ENCODE results near the gene PHYHD1.

The PHYHD1 gene

GRCh38 chr9:128901822-128902221, 19.0 kb upstream of the PHYHD1 start:
- no peak for DNase-seq

GRCh38 chr9:128902351-128903078, 18.3 kb upstream of the PHYHD1 start:
- DNase-seq, result peak; percentile 86 to 88

DNA sequence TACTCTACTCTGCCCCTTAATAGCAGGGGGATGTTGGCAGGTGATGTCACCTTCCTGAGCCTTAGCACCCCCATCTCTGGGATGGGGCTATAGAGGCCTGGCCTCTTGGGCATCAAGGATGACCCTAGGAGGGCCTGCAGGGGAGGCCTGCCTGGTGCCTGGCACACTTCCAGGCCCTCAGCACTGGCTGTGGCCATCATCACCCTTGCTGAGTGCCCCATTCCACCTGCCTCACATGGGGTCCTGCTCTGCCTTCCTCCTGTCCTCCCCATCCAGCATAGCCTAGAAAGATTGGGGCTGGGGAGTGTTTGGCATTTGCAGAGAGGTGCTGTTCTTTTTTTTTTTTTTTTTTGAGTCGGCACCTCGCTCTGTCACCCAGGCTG, 17.7 kb upstream of the PHYHD1 start:
- DNase-seq, result no peak

GRCh38 chr9:128903871-128904620, 16.7 kb upstream of the PHYHD1 start:
- DNase-seq, result no peak

DNA sequence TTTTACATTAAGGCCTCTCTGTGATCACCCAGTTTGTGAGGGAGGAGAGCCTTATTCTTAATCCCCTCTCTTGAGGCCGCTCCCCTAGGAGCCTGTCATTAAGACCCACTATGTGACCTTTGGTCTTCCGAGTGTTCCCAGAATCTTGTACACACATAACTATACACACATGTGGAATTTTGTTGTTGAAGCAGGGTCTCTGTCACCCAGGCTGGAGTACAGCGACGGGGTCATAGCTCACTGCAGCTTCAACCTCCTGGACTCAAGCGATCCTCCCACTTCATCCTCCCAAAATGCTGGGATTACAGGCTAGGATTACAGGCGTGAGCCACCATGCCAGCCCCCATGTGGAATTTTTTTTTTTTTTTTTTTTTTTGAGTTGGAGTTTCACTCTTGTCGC, 14.8 kb upstream of the PHYHD1 start:
- DNase-seq, result no peak

DNA sequence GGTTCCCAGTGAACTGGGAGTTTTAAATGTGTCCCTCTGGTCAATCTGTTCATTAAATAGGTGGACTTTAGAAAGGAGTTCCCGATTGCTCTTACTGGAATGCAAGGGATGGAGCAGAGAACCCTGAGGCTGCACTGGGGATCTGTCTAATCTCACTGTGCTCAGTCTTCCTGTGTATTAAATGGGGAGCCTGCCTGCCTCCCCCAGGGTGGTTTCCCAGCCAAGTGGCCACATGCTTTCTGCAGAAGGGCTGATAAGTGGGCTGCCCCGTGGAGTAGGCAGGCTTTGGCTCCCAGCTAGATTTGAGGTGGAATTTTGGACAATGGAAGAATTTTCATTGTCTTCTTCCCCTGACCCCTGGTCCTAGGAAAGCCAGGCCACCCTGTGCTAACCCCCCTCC, 14.0 kb upstream of the PHYHD1 start:
- no peak for DNase-seq

- DNase-seq, result no peak
These were observed 12.4 kb upstream of the PHYHD1 start for GRCh38 chr9:128908372-128908771.

DNA sequence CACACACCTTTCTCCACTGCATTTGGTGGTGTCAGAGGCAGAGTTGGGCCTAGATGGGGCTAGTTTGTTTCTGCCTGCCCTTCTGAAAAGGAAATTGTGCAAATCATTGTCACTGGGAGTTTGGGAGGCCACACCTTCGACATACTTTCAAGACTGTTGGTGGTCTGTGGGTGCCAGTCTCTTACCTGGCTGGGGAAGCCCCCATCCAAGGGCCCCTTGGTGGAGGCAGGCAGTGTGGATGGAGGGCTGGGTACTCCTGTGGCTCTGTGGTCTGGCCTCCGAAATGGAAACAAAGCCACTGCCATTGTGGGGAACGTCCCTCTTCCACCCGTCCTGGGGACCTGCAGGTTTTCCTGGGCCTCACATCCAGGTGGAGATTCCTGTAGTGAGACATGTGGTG, 10.9 kb upstream of the PHYHD1 start:
- no peak for DNase-seq

- DNase-seq, result no peak
These were observed 9.9 kb upstream of the PHYHD1 start for GRCh38 chr9:128910906-128911305.

- no peak for DNase-seq
These were observed 9.2 kb upstream of the PHYHD1 start for GRCh38 chr9:128911529-128912035.

DNA sequence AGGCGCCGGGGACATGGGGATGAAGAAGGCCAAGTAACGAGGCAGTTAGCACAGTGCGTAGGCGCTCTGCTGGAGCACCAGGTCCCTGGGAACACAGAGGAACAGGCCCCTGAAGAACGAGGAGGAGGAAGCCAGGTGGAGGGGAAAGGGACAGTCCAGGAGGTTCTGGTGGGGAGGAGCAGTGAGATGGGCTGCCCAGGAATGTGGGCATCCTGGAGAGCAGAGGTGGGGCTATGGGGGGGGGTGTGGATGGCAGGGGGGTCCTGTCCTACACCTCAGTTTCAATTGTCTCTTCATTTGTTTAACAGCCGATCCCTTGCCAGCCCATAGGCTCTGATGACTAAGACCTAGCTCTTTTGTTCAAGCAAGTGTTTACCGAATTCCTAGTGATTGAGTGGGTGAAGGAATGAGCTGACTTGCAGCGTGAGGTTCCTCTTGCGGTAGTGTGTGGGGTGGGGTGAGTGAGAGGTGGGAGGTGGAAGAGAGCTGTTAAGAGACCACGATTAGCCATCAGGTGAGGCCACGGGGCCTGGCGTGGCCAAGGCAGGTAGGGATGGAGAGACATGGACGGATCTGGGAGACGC, 8.4 kb upstream of the PHYHD1 start:
- DNase-seq, result no peak

DNA sequence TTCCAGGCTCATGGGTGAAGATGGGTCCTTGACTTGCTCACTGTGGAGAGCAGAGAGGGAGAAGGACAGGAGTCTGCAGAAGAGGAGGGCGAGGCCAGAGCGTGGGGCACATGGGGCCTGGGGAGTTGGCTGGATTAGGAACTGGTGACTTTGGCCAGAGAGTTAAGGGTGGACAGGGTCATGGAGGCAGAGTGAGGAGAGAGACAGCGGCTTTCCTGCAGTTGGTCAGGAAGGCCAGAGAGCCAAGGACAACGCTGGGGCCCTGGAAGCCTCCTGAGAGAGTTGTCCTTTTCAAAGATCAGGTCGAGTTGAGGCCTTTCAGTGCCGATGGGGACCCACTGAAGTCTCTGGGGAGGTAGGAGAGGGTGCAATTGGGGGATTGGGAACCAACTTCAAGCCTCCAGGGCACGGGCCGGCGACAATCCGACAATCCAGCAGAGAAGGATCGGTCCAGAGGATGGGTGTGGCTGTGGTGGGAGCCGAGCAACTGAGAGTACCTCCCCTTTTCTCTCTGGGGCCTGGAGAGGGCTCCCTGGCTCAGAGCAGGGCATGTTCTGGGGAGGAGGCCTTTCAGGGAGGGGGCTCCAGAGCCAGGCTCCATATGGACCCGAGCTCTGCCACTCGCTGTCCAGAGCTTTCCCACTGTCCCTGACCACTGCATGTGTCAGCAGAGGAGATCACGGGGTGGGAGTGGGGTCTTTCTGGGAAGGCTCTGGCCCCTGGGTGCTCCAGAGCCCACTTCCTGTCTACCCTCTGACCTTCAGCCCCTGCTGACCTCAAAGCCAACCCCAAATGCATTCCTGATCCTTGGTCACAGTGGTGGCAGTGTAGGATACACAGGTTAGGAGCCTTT, 7.5 kb upstream of the PHYHD1 start:
- DNase-seq, result no peak

GRCh38 chr9:128913995-128914772, 6.6 kb upstream of the PHYHD1 start:
- no peak for DNase-seq

GRCh38 chr9:128916204-128916603, 4.6 kb upstream of the PHYHD1 start:
- DNase-seq, result no peak

GRCh38 chr9:128916745-128917144, 4.0 kb upstream of the PHYHD1 start:
- DNase-seq, result no peak

GRCh38 chr9:128917151-128917849, 3.5 kb upstream of the PHYHD1 start:
- no peak for DNase-seq

DNA sequence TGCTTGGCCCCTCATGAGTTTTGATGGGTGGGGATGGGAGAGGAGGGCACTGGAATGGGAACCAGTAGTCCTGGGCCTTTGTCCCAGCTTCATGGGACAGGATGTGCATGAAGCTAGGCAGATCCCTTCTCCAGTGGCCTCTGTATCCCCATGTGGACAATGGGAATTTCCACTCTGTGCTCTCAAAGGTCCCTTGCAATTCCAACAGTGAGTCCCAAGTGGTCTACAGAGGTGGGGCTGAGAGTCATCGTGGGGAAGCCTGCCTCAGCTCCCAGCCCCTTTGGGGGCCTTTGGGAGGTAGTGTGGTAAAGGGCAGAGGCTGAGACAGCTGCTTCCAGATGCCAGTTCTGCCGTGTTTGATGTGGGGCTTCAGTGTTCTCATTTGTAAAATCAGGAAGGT, 1.9 kb upstream of the PHYHD1 start:
- no peak for DNase-seq

DNA sequence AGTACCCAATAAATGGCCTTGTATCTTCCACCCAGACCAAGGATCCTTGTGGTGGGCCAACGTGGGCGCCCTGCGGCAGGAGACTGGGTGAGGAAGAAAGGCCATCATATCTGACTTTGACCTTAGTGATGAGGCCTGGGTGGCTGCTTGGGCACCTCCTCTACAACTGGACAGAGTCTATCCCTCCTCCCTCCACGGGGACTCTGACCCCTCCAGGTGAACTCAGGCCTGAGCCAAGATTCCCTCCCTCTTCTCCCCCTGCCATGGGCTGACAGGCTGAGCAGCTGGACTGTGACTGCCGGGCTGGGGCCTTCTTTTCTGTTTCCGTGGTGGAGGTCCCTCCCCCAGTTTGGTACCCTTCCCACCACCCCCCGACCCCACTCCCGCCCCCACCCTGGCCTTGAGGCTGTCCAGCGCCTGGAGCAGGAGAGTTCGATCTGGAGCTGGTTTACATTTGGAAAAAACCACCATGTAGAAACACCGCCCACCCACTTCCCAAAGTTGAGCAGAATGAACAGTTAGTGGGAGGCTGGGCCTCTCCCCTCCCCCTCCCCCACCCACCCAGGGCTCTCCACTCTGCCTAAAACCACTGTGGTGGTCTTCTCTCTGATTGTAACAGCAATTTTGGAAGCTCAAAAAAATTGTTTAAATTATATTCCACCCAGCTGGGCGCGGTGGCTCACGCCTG, 1.2 kb upstream of the PHYHD1 start:
- no peak for DNase-seq

DNA sequence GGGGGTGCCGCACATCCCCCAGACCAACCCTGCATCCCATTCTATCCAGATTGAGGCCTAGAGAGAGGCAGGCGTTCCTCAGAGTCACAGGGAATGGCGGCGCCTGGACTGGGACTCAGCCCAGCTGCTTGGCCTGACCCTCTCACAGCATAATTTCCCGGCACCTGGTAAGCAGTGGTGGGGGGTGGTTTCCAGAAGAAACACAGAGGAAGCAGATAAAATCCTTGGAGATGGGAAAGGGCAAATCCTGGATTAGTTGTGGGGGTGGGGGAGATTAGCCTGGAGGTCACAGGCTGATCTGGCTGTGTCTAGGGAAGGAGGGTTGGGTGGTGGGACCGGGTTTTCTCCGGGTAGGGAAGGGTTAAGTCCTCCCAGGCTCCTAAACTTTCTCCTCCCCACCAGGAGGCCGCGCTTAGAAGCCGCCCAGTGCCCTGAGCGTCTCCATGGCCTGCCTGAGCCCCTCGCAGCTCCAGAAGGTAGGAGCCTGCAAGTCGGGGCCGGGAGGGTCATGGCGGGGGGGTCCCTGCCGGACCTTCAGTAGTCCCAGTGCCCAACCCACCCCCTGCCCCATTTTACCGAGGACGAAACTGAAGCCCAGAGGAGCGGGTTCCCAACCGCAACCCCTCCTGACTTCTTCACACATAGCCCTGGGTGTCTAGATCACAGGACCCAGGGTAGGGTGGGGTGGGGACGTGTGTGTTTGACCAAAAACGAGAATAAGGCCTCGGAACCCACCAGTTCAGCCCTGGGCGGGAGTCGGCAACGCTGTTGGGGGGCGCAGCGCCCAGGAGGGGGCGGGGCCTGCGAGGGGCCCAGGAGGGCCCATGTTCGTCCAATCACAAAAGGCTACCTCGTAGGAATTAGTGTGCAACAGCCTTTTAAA, 1.3 kb downstream of the PHYHD1 start:
- DNase-seq, result no peak

- no peak for DNase-seq
These were observed 2.7 kb downstream of the PHYHD1 start for GRCh38 chr9:128923493-128923883.
